ENCODE results near the gene TMCO2. TPM values are rescaled to one million over a fixed set of nuclear protein-coding genes. Genes with fewer than 3 reads are reported as not detected.

TMCO2 gene
- total RNA-seq, 1 donor from 2014 or later = not detected

DNA sequence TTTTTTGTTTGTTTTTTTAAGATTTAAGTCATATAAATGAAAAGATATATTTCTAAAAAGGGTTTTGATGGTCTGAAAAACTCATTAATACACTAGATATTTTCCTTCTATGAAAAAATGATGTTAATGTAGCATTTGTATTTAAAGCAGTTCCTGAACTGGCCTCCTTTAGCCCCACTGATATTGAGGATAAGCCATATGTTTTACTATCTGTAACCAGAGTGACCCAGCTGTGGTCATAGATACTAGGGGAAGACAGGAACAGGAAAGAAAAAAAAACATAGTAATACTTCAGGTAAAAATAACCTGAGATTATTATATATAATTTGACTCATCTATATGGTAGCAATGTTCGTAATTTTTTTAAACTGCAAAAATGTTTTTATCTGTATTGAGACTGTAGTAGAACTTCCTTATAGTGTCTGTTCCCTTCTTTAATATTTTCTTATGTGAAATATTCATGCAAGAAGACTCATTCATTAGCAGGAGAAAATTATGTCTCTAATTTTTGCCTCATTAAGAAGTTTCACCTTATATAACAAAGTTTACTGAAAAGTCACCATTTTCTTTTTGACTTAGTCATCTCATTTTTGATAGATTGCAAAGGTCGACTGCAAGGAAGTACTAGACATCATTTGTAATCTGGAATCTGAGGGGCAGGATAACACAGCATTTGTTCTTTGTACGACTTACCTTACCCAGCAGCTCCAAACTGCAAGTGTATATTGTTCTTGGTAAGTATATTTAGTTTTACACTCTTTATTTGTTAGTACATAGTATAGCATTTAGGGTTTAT is 25.6 kb upstream of the TMCO2 start:
- Histone ChIP-seq H3K4me3 (no peak overlapping the region), H3K36me3 (peaks cover 0 to 8% of the 10 kb centered on the region in 2 donors), H3K27ac (no peak overlapping the region), H3K4me1 (no peaks in the 10 kb centered on the region), H3K27me3 (no peaks in the 10 kb centered on the region), H3K9me3 (no peaks in the 10 kb centered on the region)
- intact Hi-C loops (cut with DNase I) = no loop called here
- no peak for TF ChIP-seq POLR2AphosphoS5 (IDR thresholded peaks at IDR 0.05; ENCODE audit: insufficient read depth in 1 of 2, low read depth in 1 of 2)
- no peak for TF ChIP-seq POLR2A (IDR thresholded peaks at IDR 0.05)
- TF ChIP-seq, protein P1, sequence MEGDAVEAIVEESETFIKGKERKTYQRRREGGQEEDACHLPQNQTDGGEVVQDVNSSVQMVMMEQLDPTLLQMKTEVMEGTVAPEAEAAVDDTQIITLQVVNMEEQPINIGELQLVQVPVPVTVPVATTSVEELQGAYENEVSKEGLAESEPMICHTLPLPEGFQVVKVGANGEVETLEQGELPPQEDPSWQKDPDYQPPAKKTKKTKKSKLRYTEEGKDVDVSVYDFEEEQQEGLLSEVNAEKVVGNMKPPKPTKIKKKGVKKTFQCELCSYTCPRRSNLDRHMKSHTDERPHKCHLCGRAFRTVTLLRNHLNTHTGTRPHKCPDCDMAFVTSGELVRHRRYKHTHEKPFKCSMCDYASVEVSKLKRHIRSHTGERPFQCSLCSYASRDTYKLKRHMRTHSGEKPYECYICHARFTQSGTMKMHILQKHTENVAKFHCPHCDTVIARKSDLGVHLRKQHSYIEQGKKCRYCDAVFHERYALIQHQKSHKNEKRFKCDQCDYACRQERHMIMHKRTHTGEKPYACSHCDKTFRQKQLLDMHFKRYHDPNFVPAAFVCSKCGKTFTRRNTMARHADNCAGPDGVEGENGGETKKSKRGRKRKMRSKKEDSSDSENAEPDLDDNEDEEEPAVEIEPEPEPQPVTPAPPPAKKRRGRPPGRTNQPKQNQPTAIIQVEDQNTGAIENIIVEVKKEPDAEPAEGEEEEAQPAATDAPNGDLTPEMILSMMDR (IDR thresholded peaks at IDR 0.05) = no peak
- DNase-seq (ENCODE audit: extremely low spot score in 2 of 2) = no peak

DNA sequence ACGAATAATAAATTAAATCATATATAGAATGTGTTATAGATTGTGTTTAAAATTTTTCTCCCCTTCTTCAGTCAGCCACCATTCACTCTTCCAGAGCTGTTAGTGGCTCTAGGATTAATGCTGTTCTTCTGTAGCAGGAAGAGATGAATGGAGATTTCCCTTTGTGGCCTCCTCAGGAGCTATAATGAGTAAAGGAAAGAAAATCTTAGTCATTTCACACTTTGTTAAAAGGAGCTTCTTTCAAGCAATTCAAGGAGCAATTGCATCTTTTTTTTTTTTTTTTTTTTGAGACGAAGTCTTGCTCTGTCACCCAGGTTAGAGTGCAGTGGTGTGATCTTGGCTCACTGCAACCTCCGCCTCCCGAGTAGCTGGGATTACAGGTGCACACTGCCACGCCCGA is 23.7 kb upstream of the TMCO2 start:
- Histone ChIP-seq H3K27me3 (no peaks in the 10 kb centered on the region), H3K4me3 (no peak overlapping the region), H3K4me1 (no peaks in the 10 kb centered on the region), H3K36me3 (peaks cover 0 to 8% of the 10 kb centered on the region in 2 donors), H3K27ac (no peak overlapping the region), H3K9me3 (no peaks in the 10 kb centered on the region)
- no peak for DNase-seq (ENCODE audit: extremely low spot score in 2 of 2)
- TF ChIP-seq, protein P1 (IDR thresholded peaks at IDR 0.05) = no peak
- TF ChIP-seq POLR2AphosphoS5 (IDR thresholded peaks at IDR 0.05; ENCODE audit: insufficient read depth in 1 of 2, low read depth in 1 of 2) (no peak), POLR2A (IDR thresholded peaks at IDR 0.05) (no peak)
- intact Hi-C loops (cut with DNase I) = no loop called here

DNA sequence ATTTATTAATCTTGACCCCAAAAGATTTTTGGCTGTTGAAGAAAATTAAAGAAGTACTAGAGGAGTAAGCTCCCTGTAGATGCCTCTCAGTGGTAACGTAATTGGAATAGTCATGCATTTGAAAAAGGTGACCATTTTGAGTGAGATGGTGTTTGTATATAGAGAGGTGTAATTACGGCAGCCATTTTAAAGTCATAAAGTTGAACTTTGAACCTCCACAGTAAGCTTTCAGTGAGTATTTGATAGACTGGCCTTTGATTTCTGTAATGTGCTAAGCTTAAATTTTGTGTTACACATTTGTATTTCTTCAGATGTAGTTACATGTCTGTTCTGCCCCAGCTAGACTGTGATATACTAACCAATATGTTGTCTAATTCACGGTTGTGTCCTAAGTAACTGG is 21.5 kb upstream of the TMCO2 start:
- Histone ChIP-seq H3K4me3 (no peak overlapping the region), H3K9me3 (no peaks in the 10 kb centered on the region), H3K27me3 (no peaks in the 10 kb centered on the region), H3K4me1 (no peaks in the 10 kb centered on the region), H3K36me3 (peaks cover 0 to 8% of the 10 kb centered on the region in 2 donors), H3K27ac (no peak overlapping the region)
- TF ChIP-seq, protein P1 (IDR thresholded peaks at IDR 0.05) = no peak
- no peak for TF ChIP-seq POLR2A (IDR thresholded peaks at IDR 0.05)
- no peak for TF ChIP-seq POLR2AphosphoS5 (IDR thresholded peaks at IDR 0.05; ENCODE audit: insufficient read depth in 1 of 2, low read depth in 1 of 2)
- no peak for DNase-seq (ENCODE audit: extremely low spot score in 2 of 2)
- intact Hi-C loops (cut with DNase I) = no loop called here

DNA sequence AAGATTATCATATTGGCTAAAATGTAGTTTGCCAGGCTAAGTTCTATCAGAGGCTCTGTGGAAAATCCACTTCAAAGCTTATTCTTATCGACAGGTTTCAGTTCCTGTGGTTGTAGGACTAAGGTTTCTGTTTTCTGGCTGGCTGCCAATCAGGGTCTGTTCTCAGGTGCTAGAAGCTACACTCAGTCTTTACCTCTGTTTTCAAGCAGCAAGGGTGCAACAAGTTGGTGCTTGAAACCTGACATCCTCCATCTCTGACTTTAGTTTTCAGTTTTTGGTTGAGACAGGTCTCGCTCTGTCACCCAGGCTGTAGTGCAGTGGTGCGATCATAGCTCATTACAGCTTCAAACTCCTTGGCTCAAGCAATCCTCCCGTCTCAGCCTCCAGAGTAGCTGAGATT is 15.3 kb upstream of the TMCO2 start:
- no peak for DNase-seq (ENCODE audit: extremely low spot score in 2 of 2)
- TF ChIP-seq, protein P1 (IDR thresholded peaks at IDR 0.05) = no peak
- TF ChIP-seq POLR2AphosphoS5 (IDR thresholded peaks at IDR 0.05; ENCODE audit: insufficient read depth in 1 of 2, low read depth in 1 of 2) (no peak), POLR2A (IDR thresholded peaks at IDR 0.05) (no peak)
- intact Hi-C loops (cut with DNase I) = no loop called here
- H3K4me1 ChIP-seq = no peaks in the 10 kb centered on the region
- no peaks in the 10 kb centered on the region for H3K9me3 ChIP-seq
- H3K36me3 ChIP-seq = peaks cover 11 to 40% of the 10 kb centered on the region in 2 donors
- H3K4me3 ChIP-seq = no peak overlapping the region
- H3K27ac ChIP-seq = no peak overlapping the region
- no peaks in the 10 kb centered on the region for H3K27me3 ChIP-seq

DNA sequence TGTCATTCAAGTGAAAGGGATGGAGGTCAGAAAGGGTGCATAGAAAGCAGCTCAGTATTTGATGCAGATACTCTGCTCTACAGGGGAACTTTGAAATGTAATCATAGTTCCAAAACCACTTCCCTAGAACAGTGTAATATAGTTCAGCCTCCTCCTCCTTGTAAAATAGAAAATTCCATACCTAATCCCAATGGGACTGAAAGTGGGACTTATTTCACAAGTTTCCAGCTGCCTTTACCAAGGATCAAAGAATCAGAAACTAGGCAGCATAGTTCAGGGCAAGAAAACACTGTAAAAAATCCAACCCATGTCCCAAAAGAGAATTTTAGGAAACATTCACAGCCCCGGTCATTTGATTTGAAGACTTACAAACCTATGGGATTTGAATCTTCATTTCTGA is 8.1 kb upstream of the TMCO2 start:
- H3K4me1 ChIP-seq = peaks cover 4% of the 10 kb centered on the region
- H3K27ac ChIP-seq = no peak overlapping the region
- TF ChIP-seq POLR2AphosphoS5 (IDR thresholded peaks at IDR 0.05; ENCODE audit: insufficient read depth in 1 of 2, low read depth in 1 of 2) (no peak), POLR2A (IDR thresholded peaks at IDR 0.05) (no peak)
- TF ChIP-seq, protein P1 (IDR thresholded peaks at IDR 0.05) = no peak
- H3K27me3 ChIP-seq = no peaks in the 10 kb centered on the region
- peaks cover 11 to 21% of the 10 kb centered on the region in 2 donors for H3K36me3 ChIP-seq
- intact Hi-C loops (cut with DNase I) = no loop called here
- H3K9me3 ChIP-seq = no peaks in the 10 kb centered on the region
- DNase-seq (ENCODE audit: extremely low spot score in 2 of 2) = no peak
- H3K4me3 ChIP-seq = no peak overlapping the region
